Testis (tissue), 3 donors: ENCODE measurements around the gene CDC42BPB. TPM values are rescaled to one million over a fixed set of nuclear protein-coding genes. Genes with fewer than 3 reads are reported as not detected.

Experiments used
- DNase-seq: peaks from one replicate; pipeline ENCODE4 v3.0.0-alpha.2; 2019
- H3K27ac ChIP-seq, 2 donors: fragments of 200-600 bp; sonication (generic); one replicate each; pipeline ENCODE4 v1.5.1; 2019
- H3K27me3 ChIP-seq: fragments of 200-600 bp; sonication (generic); one replicate; pipeline ENCODE4 v1.5.1; 2019
- H3K36me3 ChIP-seq: fragments of 200-600 bp; sonication (generic); one replicate; pipeline ENCODE4 v1.5.1; 2017; ENCODE audit warnings: low read depth; ENCODE audit errors: missing control alignments
- H3K4me1 ChIP-seq: fragments of 200-600 bp; sonication (generic); one replicate; pipeline ENCODE4 v1.5.1; 2019
- H3K4me3 ChIP-seq, 2 donors: fragments of 200-600 bp; sonication (generic); one replicate each; pipeline ENCODE4 v1.5.1; 2017 to 2019
- H3K9me3 ChIP-seq: fragments of 200-600 bp; sonication (generic); one replicate; pipeline ENCODE4 v1.5.1; 2017
- POLR2A ChIP-seq: fragments of 450-650 bp; IDR thresholded peaks from one replicate; pipeline ENCODE4 v1.6.1; 2017; ENCODE audit warnings: antibody characterized with exemption, mild to moderate bottlenecking, moderate library complexity
- WGBS, 2 donors: methylation state at CpG; one replicate each; pipeline ENCODE4 v1.1.5; 2018; 5-methylcytosine and 5-hydroxymethylcytosine counted together
- intact Hi-C: fragments of 100-400 bp; cut with DNase I; formaldehyde crosslinking; loops from one replicate; pipeline ENCODE4 v1.15.1; 2023; ENCODE audit warnings: low total_unique reads
- polyA plus RNA-seq: library from polyadenylated mRNA; stranded (reverse); fragments of 350-450 nt; fragmentation: Illumina TruSeq; extraction: RNeasy Lipid Tissue Mini Kit (QIAGEN cat#74804); gene quantifications from one replicate; pipeline ENCODE4 v1.2.3, GENCODE V29; 2014; ENCODE audit warnings: low read depth, low replicate concordance; ENCODE audit not compliant: insufficient read depth
- total RNA-seq, 2 donors: library from RNA; depleted of rRNA; stranded (reverse); fragments of >200 nt; gene quantifications; one replicate each; pipeline ENCODE4 v1.2.3, GENCODE V29; 2016
- TF ChIP-seq, protein P1 (sequence below), 3 experiments: fragments of 450-650 bp in 2 of 3; fragments of 200-600 bp in 1 of 3; sonication (generic) in 1 of 3; IDR thresholded peaks; one replicate each; pipeline ENCODE4 v1.5.1; 2016 to 2019; ENCODE audit warnings: antibody characterized with exemption in 3 of 3, mild to moderate bottlenecking in 2 of 3, moderate library complexity in 1 of 3

Gene CDC42BPB
- total and polyA plus RNA-seq, 3 donors from 2014 or later, result 90.3 to 216 (median 201) TPM

DNA sequence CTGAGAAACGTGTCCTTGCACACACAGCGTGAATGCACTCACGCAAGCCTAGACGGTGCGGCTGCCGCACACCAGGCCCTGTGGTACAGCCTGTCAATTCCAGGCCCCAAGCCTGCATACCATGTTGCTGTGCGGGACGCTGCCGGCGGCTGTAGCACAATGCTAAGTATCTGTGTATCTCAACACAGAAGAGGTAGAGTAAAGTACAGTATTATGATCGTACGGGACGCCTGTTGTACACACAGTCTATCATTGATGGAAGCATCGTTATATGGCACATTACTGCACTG is 89.9 kb downstream of the CDC42BPB start:
- Histone ChIP-seq H3K36me3 (no peaks in the 10 kb centered on the region), H3K9me3 (no peaks in the 10 kb centered on the region), H3K4me3 (no peak overlapping the region), H3K27ac (no peak overlapping the region), H3K4me1 (no peaks in the 10 kb centered on the region), H3K27me3 (no peaks in the 10 kb centered on the region)
- whole genome bisulfite sequencing, 2 donors, result 92 to 93% methylated on average over 14 of the region's 14 CpGs
- no peak for TF ChIP-seq POLR2A
- TF ChIP-seq, protein P1, sequence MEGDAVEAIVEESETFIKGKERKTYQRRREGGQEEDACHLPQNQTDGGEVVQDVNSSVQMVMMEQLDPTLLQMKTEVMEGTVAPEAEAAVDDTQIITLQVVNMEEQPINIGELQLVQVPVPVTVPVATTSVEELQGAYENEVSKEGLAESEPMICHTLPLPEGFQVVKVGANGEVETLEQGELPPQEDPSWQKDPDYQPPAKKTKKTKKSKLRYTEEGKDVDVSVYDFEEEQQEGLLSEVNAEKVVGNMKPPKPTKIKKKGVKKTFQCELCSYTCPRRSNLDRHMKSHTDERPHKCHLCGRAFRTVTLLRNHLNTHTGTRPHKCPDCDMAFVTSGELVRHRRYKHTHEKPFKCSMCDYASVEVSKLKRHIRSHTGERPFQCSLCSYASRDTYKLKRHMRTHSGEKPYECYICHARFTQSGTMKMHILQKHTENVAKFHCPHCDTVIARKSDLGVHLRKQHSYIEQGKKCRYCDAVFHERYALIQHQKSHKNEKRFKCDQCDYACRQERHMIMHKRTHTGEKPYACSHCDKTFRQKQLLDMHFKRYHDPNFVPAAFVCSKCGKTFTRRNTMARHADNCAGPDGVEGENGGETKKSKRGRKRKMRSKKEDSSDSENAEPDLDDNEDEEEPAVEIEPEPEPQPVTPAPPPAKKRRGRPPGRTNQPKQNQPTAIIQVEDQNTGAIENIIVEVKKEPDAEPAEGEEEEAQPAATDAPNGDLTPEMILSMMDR (IDR thresholded peaks at IDR 0.05), result no peak
- intact Hi-C loops, result no loop called here
- no peak for DNase-seq

DNA sequence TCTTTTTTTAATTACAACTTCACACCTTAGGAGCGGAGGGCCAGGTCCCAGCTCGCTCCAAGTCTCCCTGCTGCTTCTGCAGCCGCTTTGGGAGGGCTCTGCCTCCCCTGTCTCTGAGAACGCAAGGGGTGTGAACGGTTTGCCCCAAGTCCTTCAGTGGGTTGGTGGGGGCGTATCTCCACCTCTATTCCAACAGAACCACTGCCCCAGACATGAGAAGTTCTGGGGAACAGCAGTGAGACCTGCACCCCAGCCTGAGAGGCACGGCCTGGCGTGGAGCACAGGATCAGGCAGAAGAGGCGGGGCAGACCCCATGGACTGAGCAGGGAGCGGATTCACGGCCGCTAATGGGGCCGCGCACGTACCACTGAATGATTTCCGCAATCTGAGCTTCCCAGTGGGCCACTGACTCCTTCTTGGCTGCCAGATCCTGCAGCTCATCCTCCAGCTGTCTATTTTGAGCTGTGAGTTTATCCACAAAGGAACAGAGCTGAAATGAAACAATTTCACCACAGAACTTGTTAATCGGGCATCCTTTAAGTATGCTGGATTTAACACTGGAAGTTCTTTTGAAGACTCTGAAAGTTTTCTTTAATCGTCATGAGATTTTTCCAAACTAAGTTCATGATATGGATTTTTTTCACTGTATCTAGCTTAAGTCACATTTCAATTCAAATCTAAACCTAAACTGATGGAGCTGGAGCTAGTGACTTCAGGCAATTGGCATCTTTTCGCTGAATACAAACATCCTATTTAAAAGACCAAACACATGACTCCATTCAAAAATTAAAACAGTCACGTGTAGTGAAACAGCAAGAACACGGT is 90.5 kb downstream of the CDC42BPB start:
- no peaks in the 10 kb centered on the region for H3K36me3 ChIP-seq
- H3K27me3 ChIP-seq, result no peaks in the 10 kb centered on the region
- intact Hi-C loops, result no loop called here
- H3K4me1 ChIP-seq, result no peaks in the 10 kb centered on the region
- H3K9me3 ChIP-seq, result no peaks in the 10 kb centered on the region
- DNase-seq, result no peak
- H3K4me3 ChIP-seq, result no peak overlapping the region
- 84 to 90% methylated on average over 18 to 21 of the region's 21 CpGs for WGBS, 2 donors
- no peak overlapping the region for H3K27ac ChIP-seq
- TF ChIP-seq, protein P1 (IDR thresholded peaks at IDR 0.05), result no peak
- no peak for TF ChIP-seq POLR2A

DNA sequence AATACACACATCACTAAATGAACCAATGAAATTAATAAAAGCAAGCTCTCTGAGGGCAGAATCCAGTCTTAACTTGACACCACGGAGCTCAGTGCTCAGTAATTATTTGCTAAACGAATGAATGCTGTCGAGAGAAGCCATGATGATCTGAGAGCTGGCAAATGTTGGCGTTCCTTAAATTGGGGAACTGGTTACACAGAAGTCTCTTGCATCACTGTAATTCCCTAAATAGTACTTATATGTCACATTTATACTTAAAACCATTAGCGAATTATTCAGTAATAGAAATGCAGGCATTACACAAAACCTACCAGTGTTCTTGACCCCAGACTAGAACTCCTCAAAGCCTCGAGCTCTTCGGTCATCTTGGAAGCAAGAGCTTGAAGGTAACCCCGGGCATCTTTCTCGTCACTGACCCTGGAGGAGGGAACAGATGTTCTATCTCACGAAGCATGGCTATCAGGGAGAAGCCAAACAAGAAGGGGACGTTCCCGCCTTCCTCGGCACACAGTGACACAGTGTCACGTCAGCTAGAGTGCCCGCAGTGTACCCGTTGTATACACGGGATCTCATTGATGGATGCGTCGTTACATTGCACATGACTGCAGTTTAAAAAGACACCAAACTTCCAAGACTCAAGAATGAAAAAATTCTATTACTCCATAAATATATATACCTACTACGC is 91.2 kb downstream of the CDC42BPB start:
- WGBS, 2 donors, result 93% methylated on average over 20 of the region's 20 CpGs
- H3K27me3 ChIP-seq, result no peaks in the 10 kb centered on the region
- no peak overlapping the region for H3K27ac ChIP-seq
- no peak overlapping the region for H3K4me3 ChIP-seq
- no peak for DNase-seq
- intact Hi-C loops, result no loop called here
- H3K9me3 ChIP-seq, result no peaks in the 10 kb centered on the region
- TF ChIP-seq POLR2A, result no peak
- TF ChIP-seq, protein P1 (IDR thresholded peaks at IDR 0.05), result no peak
- H3K4me1 ChIP-seq, result no peaks in the 10 kb centered on the region
- H3K36me3 ChIP-seq, result no peaks in the 10 kb centered on the region

DNA sequence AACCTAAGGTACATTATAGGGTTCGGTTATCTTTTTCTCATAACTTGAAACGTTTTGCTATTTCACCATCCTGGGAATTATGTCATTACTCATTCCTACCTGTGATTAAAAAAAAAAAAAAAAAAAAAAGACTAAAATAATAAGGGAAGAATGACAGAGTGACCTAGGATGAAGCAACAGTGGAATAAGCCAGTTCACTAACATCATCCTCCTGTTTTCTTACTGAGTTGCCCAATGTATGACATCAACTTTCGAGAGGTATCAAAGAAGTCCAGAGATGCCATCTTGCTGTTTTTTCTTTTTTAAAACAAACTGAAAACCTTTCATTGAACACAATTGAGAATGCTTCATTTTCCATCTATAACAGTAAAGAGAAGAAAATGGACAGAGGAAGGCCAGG is 92.1 kb downstream of the CDC42BPB start:
- H3K36me3 ChIP-seq, result no peaks in the 10 kb centered on the region
- no peak for DNase-seq
- WGBS, 2 donors, result 93 to 94% methylated on average over 3 of the region's 3 CpGs
- H3K4me3 ChIP-seq, result no peak overlapping the region
- no peak overlapping the region for H3K27ac ChIP-seq
- TF ChIP-seq, protein P1 (IDR thresholded peaks at IDR 0.05), result no peak
- TF ChIP-seq POLR2A, result no peak
- H3K27me3 ChIP-seq, result no peaks in the 10 kb centered on the region
- H3K9me3 ChIP-seq, result no peaks in the 10 kb centered on the region
- H3K4me1 ChIP-seq, result no peaks in the 10 kb centered on the region
- intact Hi-C loops, result no loop called here
